Mesenchymal stem cell (in vitro differentiated cells and primary cell): ENCODE data around the gene SAP130.

Source experiments
- DNase-seq: peaks from one replicate; pipeline ENCODE4 v3.0.0-alpha.2; 2013
- H2AFZ ChIP-seq: one replicate; pipeline ENCODE4 v1.6.1; 2013; ENCODE audit warnings: low read depth, mild to moderate bottlenecking, control low read depth, inconsistent platforms, low read length, moderate library complexity
- H2AK5ac ChIP-seq: 2 replicates; pipeline ENCODE4 v1.6.1; 2013; ENCODE audit warnings: low read length, moderate library complexity, mild to moderate bottlenecking, inconsistent platforms; ENCODE audit not compliant: severe bottlenecking
- H2BK120ac ChIP-seq: one replicate; pipeline ENCODE4 v1.6.1; 2013; ENCODE audit warnings: low read depth, mild to moderate bottlenecking, inconsistent platforms, low read length, moderate library complexity
- H2BK12ac ChIP-seq, 2 experiments: one replicate each; pipeline ENCODE4 v1.6.1; 2013; ENCODE audit warnings: inconsistent platforms in 2 of 2, low read length in 2 of 2, mild to moderate bottlenecking in 2 of 2, moderate library complexity in 2 of 2, control low read depth in 1 of 2
- H2BK15ac ChIP-seq: one replicate; pipeline ENCODE4 v1.6.1; 2013; ENCODE audit warnings: mild to moderate bottlenecking, low read depth, inconsistent platforms; ENCODE audit not compliant: poor library complexity, severe bottlenecking
- H2BK5ac ChIP-seq: 2 replicates; pipeline ENCODE4 v1.6.1; 2013; ENCODE audit warnings: low read depth, mild to moderate bottlenecking, low read length, control low read depth, inconsistent platforms; ENCODE audit not compliant: poor library complexity, severe bottlenecking
- H3K14ac ChIP-seq, 2 experiments: one replicate each; pipeline ENCODE4 v1.6.1; 2013; ENCODE audit warnings: inconsistent platforms in 2 of 2, low read length in 2 of 2, control low read depth in 1 of 2, mild to moderate bottlenecking in 1 of 2, moderate library complexity in 1 of 2
- H3K18ac ChIP-seq, 2 experiments: one replicate each; pipeline ENCODE4 v1.6.1; 2013; ENCODE audit warnings: inconsistent platforms in 2 of 2, low read length in 2 of 2, control low read depth in 1 of 2, low read depth in 1 of 2, mild to moderate bottlenecking in 1 of 2
- H3K23ac ChIP-seq, 2 experiments: one replicate each; pipeline ENCODE4 v1.6.1; 2013; ENCODE audit warnings: inconsistent platforms in 2 of 2, low read length in 2 of 2, mild to moderate bottlenecking in 2 of 2, moderate library complexity in 2 of 2, control low read depth in 1 of 2
- H3K27ac ChIP-seq: 2 replicates; pipeline ENCODE4 v1.5.1; 2013; ENCODE audit warnings: mild to moderate bottlenecking, moderate library complexity, low read length, control low read depth, inconsistent platforms; ENCODE audit not compliant: poor library complexity, severe bottlenecking
- H3K27me3 ChIP-seq, 2 experiments: 2 replicates each; pipeline versions ENCODE4 v1.6.1 to v1.7.0; 2013; ENCODE audit warnings: low read length in 2 of 2, mild to moderate bottlenecking in 2 of 2, moderate library complexity in 2 of 2, control low read depth in 1 of 2, inconsistent platforms in 1 of 2; ENCODE audit not compliant: control insufficient read depth in 1 of 2, insufficient read depth in 1 of 2
- H3K36me3 ChIP-seq, 2 experiments: 2 replicates each; pipeline versions ENCODE4 v1.6.1 to v1.7.0; 2013; ENCODE audit warnings: low read length in 2 of 2, control low read depth in 1 of 2, inconsistent platforms in 1 of 2, low read depth in 1 of 2, mild to moderate bottlenecking in 1 of 2; ENCODE audit not compliant: insufficient read depth in 2 of 2, control insufficient read depth in 1 of 2
- H3K4ac ChIP-seq, 2 experiments: one replicate each; pipeline ENCODE4 v1.6.1; 2013; ENCODE audit warnings: inconsistent platforms in 2 of 2, low read length in 2 of 2, mild to moderate bottlenecking in 2 of 2, moderate library complexity in 2 of 2, control low read depth in 1 of 2, low read depth in 1 of 2
- H3K4me1 ChIP-seq: 2 replicates; pipeline ENCODE4 v1.6.1; 2013; ENCODE audit warnings: low read depth, low read length, control low read depth; ENCODE audit not compliant: control insufficient read depth, insufficient read depth
- H3K4me2 ChIP-seq: 2 replicates; pipeline ENCODE4 v1.6.1; 2013; ENCODE audit warnings: low read length, mild to moderate bottlenecking, inconsistent platforms; ENCODE audit not compliant: poor library complexity, severe bottlenecking
- H3K4me3 ChIP-seq, 2 experiments: 2 replicates each; pipeline versions ENCODE4 v1.5.1 to v1.7.0; 2013; ENCODE audit warnings: low read length in 2 of 2, mild to moderate bottlenecking in 2 of 2, control low read depth in 1 of 2, low read depth in 1 of 2; ENCODE audit not compliant: insufficient read depth in 1 of 2
- H3K79me1 ChIP-seq: replicated peaks from 2 replicates; pipeline ENCODE4 v1.6.1; 2013; ENCODE audit warnings: mild to moderate bottlenecking, control low read depth, low read length, inconsistent platforms; ENCODE audit not compliant: poor library complexity, severe bottlenecking
- H3K9ac ChIP-seq: 2 replicates; pipeline ENCODE4 v1.7.0; 2013; ENCODE audit warnings: mild to moderate bottlenecking, low read length, moderate library complexity
- H3K9me3 ChIP-seq: 2 replicates; pipeline ENCODE4 v1.7.0; 2013; ENCODE audit warnings: mild to moderate bottlenecking, low read length; ENCODE audit not compliant: control insufficient read depth
- H4K8ac ChIP-seq: one replicate; pipeline ENCODE4 v1.6.1; 2013; ENCODE audit warnings: inconsistent platforms, mild to moderate bottlenecking, low read length, moderate library complexity
- H4K91ac ChIP-seq: one replicate; pipeline ENCODE4 v1.6.1; 2013; ENCODE audit warnings: mild to moderate bottlenecking, low read length, inconsistent platforms
- WGBS: methylation state at CpG from one replicate; pipeline ENCODE4 v1.1.7; 2013; ENCODE audit warnings: mixed read lengths; 5-methylcytosine and 5-hydroxymethylcytosine counted together

SAP130 gene

GRCh38 chr2:127986548-127987079 lies 41.2 kb downstream of the SAP130 start:
- H2BK15ac ChIP-seq = no peak overlapping the region
- no peak overlapping the region for H3K14ac ChIP-seq
- H3K27me3 ChIP-seq = no peaks in the 10 kb centered on the region
- DNase-seq = no peak
- H2AK5ac ChIP-seq = no peak overlapping the region
- no peak overlapping the region for H3K4me2 ChIP-seq
- peaks cover 26% of the 10 kb centered on the region for H3K79me1 ChIP-seq
- H2BK120ac ChIP-seq = no peak overlapping the region
- H3K27ac ChIP-seq = no peak overlapping the region
- H2BK5ac ChIP-seq = no peak overlapping the region
- no peak overlapping the region for H3K4ac ChIP-seq
- no peak overlapping the region for H3K18ac ChIP-seq
- no peak overlapping the region for H4K91ac ChIP-seq
- no peaks in the 10 kb centered on the region for H3K9me3 ChIP-seq
- no peak overlapping the region for H3K4me3 ChIP-seq
- no peak overlapping the region for H4K8ac ChIP-seq
- H3K23ac ChIP-seq = no peak overlapping the region
- 96% methylated on average over 7 of the region's 7 CpGs for WGBS
- H3K9ac ChIP-seq = no peak overlapping the region
- peaks cover 2% of the 10 kb centered on the region for H3K4me1 ChIP-seq
- H3K36me3 ChIP-seq = peaks cover 48 to 94% of the 10 kb centered on the region in 2 experiments
- no peak overlapping the region for H2BK12ac ChIP-seq
- H2AFZ ChIP-seq = no peak overlapping the region

- no peak overlapping the region for H3K23ac ChIP-seq
- H2AK5ac ChIP-seq = no peak overlapping the region
- H2AFZ ChIP-seq = no peak overlapping the region
- H2BK12ac ChIP-seq = no peak overlapping the region
- H3K79me1 ChIP-seq = peaks cover 25% of the 10 kb centered on the region
- H2BK5ac ChIP-seq = no peak overlapping the region
- no peak overlapping the region for H3K27ac ChIP-seq
- H2BK15ac ChIP-seq = no peak overlapping the region
- peaks cover 52 to 91% of the 10 kb centered on the region in 2 experiments for H3K36me3 ChIP-seq
- H3K27me3 ChIP-seq = no peaks in the 10 kb centered on the region
- H3K18ac ChIP-seq = no peak overlapping the region
- no peak overlapping the region for H4K8ac ChIP-seq
- H3K4me1 ChIP-seq = peaks cover 2% of the 10 kb centered on the region
- H2BK120ac ChIP-seq = no peak overlapping the region
- H3K9me3 ChIP-seq = no peaks in the 10 kb centered on the region
- no peak overlapping the region for H3K4me3 ChIP-seq
- no peak overlapping the region for H4K91ac ChIP-seq
- WGBS = 94% methylated on average over 13 of the region's 13 CpGs
- no peak overlapping the region for H3K4me2 ChIP-seq
- H3K4ac ChIP-seq = no peak overlapping the region
- H3K9ac ChIP-seq = no peak overlapping the region
- DNase-seq = no peak
- H3K14ac ChIP-seq = no peak overlapping the region
Observed at GRCh38 chr2:127985735-127986134, 42.1 kb downstream of the SAP130 start.

DNA sequence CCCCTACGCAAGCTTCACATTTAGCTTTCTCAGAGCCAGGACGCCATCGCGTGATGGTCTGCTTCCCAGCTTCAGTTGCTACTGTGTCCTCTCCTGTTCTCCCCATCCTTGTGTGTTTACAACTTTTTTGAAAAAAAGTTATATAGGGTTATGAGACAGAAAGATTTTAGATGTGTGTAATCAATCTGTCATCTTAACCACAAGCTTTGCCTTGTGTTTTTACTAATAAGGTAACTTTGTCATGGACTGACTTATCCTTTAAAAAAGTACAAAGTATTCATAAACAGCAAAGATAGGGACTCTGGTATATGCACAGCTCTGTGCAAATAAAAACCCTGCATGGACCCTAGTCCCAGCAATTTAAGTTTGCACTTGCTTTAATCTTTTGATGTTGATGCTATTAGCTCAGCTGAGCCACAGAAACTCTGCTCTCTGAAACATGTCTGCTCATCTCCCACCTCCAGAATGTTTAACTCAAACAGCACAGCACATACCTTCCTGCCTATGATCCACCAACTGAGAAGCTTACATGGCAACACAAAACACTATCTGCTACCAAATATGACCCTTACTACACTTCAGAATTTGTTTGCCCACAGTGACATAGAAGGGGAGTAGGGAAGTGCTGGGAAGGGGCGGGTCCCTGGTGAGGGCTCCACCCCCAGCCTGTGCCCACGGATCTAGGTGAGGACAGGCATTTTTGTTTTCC lies 42.7 kb downstream of the SAP130 start:
- H3K4me2 ChIP-seq = no peak overlapping the region
- H3K18ac ChIP-seq = no peak overlapping the region
- H3K14ac ChIP-seq = no peak overlapping the region
- H3K27ac ChIP-seq = no peak overlapping the region
- H3K27me3 ChIP-seq = no peaks in the 10 kb centered on the region
- H2BK5ac ChIP-seq = no peak overlapping the region
- peaks cover 52 to 90% of the 10 kb centered on the region in 2 experiments for H3K36me3 ChIP-seq
- H3K9ac ChIP-seq = no peak overlapping the region
- no peak overlapping the region for H4K8ac ChIP-seq
- 77% methylated on average over 2 of the region's 6 CpGs for WGBS
- no peak overlapping the region for H3K23ac ChIP-seq
- peaks cover 2% of the 10 kb centered on the region for H3K4me1 ChIP-seq
- H2AK5ac ChIP-seq = no peak overlapping the region
- H3K4ac ChIP-seq = no peak overlapping the region
- no peak overlapping the region for H2BK15ac ChIP-seq
- H2AFZ ChIP-seq = no peak overlapping the region
- no peak for DNase-seq
- no peak overlapping the region for H3K4me3 ChIP-seq
- H3K9me3 ChIP-seq = no peaks in the 10 kb centered on the region
- H2BK12ac ChIP-seq = no peak overlapping the region
- H2BK120ac ChIP-seq = no peak overlapping the region
- no peak overlapping the region for H4K91ac ChIP-seq
- H3K79me1 ChIP-seq = peaks cover 30% of the 10 kb centered on the region

DNA sequence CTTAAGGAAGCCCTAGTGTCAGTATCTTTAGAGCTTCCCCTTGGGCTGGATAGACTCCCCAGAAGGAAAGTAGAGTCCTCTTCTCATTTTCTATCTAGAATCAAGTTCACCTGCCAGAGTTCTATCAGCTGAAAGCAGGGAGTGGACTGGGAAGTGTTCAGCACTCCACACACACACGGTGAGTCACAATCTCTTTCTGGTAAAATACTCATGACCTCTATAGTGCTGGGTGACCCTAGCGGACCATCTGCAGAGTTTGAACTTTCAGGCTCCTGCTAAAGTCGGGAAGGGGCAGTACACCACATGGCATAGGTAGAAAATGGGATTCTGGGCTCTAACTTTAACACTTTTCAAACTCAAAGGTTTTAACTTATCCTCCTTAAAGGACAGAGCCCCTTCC lies 43.3 kb downstream of the SAP130 start:
- Histone ChIP-seq H3K27me3 (no peaks in the 10 kb centered on the region), H2BK15ac (no peak overlapping the region)

More for the DNA sequence above, 43.3 kb downstream of the SAP130 start:
- H2AK5ac ChIP-seq = no peak overlapping the region
- H3K18ac ChIP-seq = no peak overlapping the region
- H4K8ac ChIP-seq = no peak overlapping the region
- no peak overlapping the region for H4K91ac ChIP-seq
- no peak overlapping the region for H3K4me3 ChIP-seq
- H2BK12ac ChIP-seq = no peak overlapping the region
- H2BK120ac ChIP-seq = no peak overlapping the region
- no peak overlapping the region for H3K9ac ChIP-seq
- peak; percentile 18 for DNase-seq
- no peak overlapping the region for H3K27ac ChIP-seq
- peaks cover 30% of the 10 kb centered on the region for H3K79me1 ChIP-seq
- H3K23ac ChIP-seq = no peak overlapping the region
- H3K36me3 ChIP-seq = peaks cover 51 to 86% of the 10 kb centered on the region in 2 experiments
- H2BK5ac ChIP-seq = no peak overlapping the region
- no peak overlapping the region for H3K4me2 ChIP-seq
- H3K14ac ChIP-seq = no peak overlapping the region
- H3K4ac ChIP-seq = no peak overlapping the region
- peaks cover 2% of the 10 kb centered on the region for H3K4me1 ChIP-seq
- no peak overlapping the region for H2AFZ ChIP-seq
- 78% methylated on average over 3 of the region's 3 CpGs for WGBS
- H3K9me3 ChIP-seq = no peaks in the 10 kb centered on the region
